NCI-H748 treated with DMSO at 0.1 percent for 48 hours (cell line): Measurements from ENCODE around the gene AVL9.
"Not testable (repeated sequence)": the region's sequence is repeated elsewhere in the genome, so short reads cannot be mapped to it uniquely, and the experiment has no call there.

Source experiments
- DNase-seq: peaks from one replicate; lab custom pipeline; 2025; lab: John Stamatoyannopoulos, UW

Gene AVL9

GRCh38 chr7:32591938-32592337, 96.6 kb downstream of the AVL9 start:
- no peak for DNase-seq

GRCh38 chr7:32592701-32593100, 97.4 kb downstream of the AVL9 start:
- no peak for DNase-seq

- DNase-seq: no peak
Observed at GRCh38 chr7:32594965-32595490, 99.7 kb downstream of the AVL9 start.

GRCh38 chr7:32601196-32601595, 105.9 kb downstream of the AVL9 start:
- DNase-seq: not testable (repeated sequence)

- no peak for DNase-seq
Observed at GRCh38 chr7:32602470-32602869, 107.2 kb downstream of the AVL9 start.

- not testable (repeated sequence) for DNase-seq
Observed at GRCh38 chr7:32603492-32603891, 108.2 kb downstream of the AVL9 start.

GRCh38 chr7:32604047-32604446, 108.8 kb downstream of the AVL9 start:
- DNase-seq: not testable (repeated sequence)

GRCh38 chr7:32605032-32605431, 109.7 kb downstream of the AVL9 start:
- no peak for DNase-seq

- DNase-seq: no peak
Observed at GRCh38 chr7:32609463-32609862, 114.2 kb downstream of the AVL9 start.

GRCh38 chr7:32611201-32612099, 116.2 kb downstream of the AVL9 start:
- DNase-seq: no peak

GRCh38 chr7:32616625-32617024, 121.3 kb downstream of the AVL9 start:
- DNase-seq: no peak

GRCh38 chr7:32618470-32618869, 123.2 kb downstream of the AVL9 start:
- DNase-seq: no peak

GRCh38 chr7:32618987-32619386, 123.7 kb downstream of the AVL9 start:
- no peak for DNase-seq

GRCh38 chr7:32619416-32619815, 124.1 kb downstream of the AVL9 start:
- not testable (repeated sequence) for DNase-seq

- DNase-seq: no peak
Observed at GRCh38 chr7:32631021-32631420, 135.7 kb downstream of the AVL9 start.

- DNase-seq: not testable (repeated sequence)
Observed at GRCh38 chr7:32631590-32632497, 136.6 kb downstream of the AVL9 start.

GRCh38 chr7:32633446-32633845, 138.2 kb downstream of the AVL9 start:
- not testable (repeated sequence) for DNase-seq

GRCh38 chr7:32634798-32635393, 139.6 kb downstream of the AVL9 start:
- not testable (repeated sequence) for DNase-seq

GRCh38 chr7:32636725-32637462, 141.6 kb downstream of the AVL9 start:
- DNase-seq: not testable (repeated sequence)

- DNase-seq: not testable (repeated sequence)
Observed at GRCh38 chr7:32637611-32638010, 142.3 kb downstream of the AVL9 start.
